HFFc6 (cell line): Measurements from ENCODE around the gene LRP1B. TPM values are rescaled to one million over a fixed set of nuclear protein-coding genes. Genes with fewer than 3 reads are reported as not detected.

Experiments used
- DNase-seq: peaks from one replicate; pipeline ENCODE4 v3.0.0-alpha.2; 2018
- H3K27ac Mint-ChIP-seq: 2 replicates; pipeline ENCODE4 v1.8.0; 2020; ENCODE audit warnings: mild to moderate bottlenecking, mixed read lengths
- H3K27me3 Mint-ChIP-seq: 2 replicates; pipeline ENCODE4 v1.8.0; 2021; ENCODE audit warnings: mild to moderate bottlenecking, moderate library complexity, mixed read lengths; ENCODE audit not compliant: insufficient read depth
- H3K36me3 Mint-ChIP-seq: 2 replicates; pipeline ENCODE4 v1.8.0; 2021; ENCODE audit warnings: low read depth, mixed read lengths
- H3K4me1 Mint-ChIP-seq: 2 replicates; pipeline ENCODE4 v1.8.0; 2020; ENCODE audit warnings: low read depth, mixed read lengths
- H3K4me3 Mint-ChIP-seq: 2 replicates; pipeline ENCODE4 v1.8.0; 2020; ENCODE audit warnings: mild to moderate bottlenecking, moderate library complexity, mixed read lengths
- H3K9me3 Mint-ChIP-seq: 2 replicates; pipeline ENCODE4 v1.8.0; 2020; ENCODE audit warnings: mild to moderate bottlenecking, mixed read lengths
- CTCF ChIP-seq: fragments of 200-600 bp; sonication (generic); IDR thresholded peaks from 2 replicates; pipeline ENCODE4 v1.5.0; 2021; ENCODE audit warnings: antibody characterized with exemption, mild to moderate bottlenecking
- total RNA-seq, 6 experiments: library from RNA; stranded (reverse); fragmentation: NEBNext Ultra II Directional; extraction: Animal tissue kit (Norgen Biotek cat#: 25700); gene quantifications; 2 replicates in 1 of 6; 3 replicates in 5 of 6; pipeline ENCODE4 v1.2.3, GENCODE V29; 2021

Gene LRP1B
- total RNA-seq, 6 experiments from 2014 or later: not detected

- DNase-seq: no peak
- Mint-ChIP-seq H3K27ac (no peak overlapping the region), H3K4me3 (no peak overlapping the region), H3K9me3 (peaks cover 8% of the 10 kb centered on the region; the same call in 1 of the 2 replicates), H3K4me1 (no peaks in the 10 kb centered on the region), H3K36me3 (no peaks in the 10 kb centered on the region), H3K27me3 (no peaks in the 10 kb centered on the region; the same call in 1 of the 2 replicates)
- TF ChIP-seq CTCF: peak; percentile 15; the same call in 1 of the 2 replicates
Observed at GRCh38 chr2:142112757-142113221, 18.0 kb downstream of the LRP1B start.

GRCh38 chr2:142104134-142104758 is 26.6 kb downstream of the LRP1B start:
- Mint-ChIP-seq H3K4me1 (no peaks in the 10 kb centered on the region), H3K36me3 (no peaks in the 10 kb centered on the region), H3K27me3 (no peaks in the 10 kb centered on the region), H3K4me3 (no peak overlapping the region), H3K9me3 (peaks cover 15% of the 10 kb centered on the region), H3K27ac (no peak overlapping the region)
- no peak for DNase-seq
- no peak for TF ChIP-seq CTCF

- Mint-ChIP-seq H3K4me1 (no peaks in the 10 kb centered on the region), H3K36me3 (no peaks in the 10 kb centered on the region), H3K4me3 (no peak overlapping the region), H3K27ac (no peak overlapping the region), H3K9me3 (peaks cover 19% of the 10 kb centered on the region), H3K27me3 (no peaks in the 10 kb centered on the region)
- TF ChIP-seq CTCF: no peak
- no peak for DNase-seq
Observed at GRCh38 chr2:142100970-142101369, 29.8 kb downstream of the LRP1B start.

GRCh38 chr2:142100139-142100873 is 30.5 kb downstream of the LRP1B start:
- peaks cover 19% of the 10 kb centered on the region for H3K9me3 Mint-ChIP-seq
- no peak overlapping the region for H3K4me3 Mint-ChIP-seq
- DNase-seq: no peak
- TF ChIP-seq CTCF: no peak
- no peak overlapping the region for H3K27ac Mint-ChIP-seq
- no peaks in the 10 kb centered on the region for H3K27me3 Mint-ChIP-seq
- no peaks in the 10 kb centered on the region for H3K36me3 Mint-ChIP-seq
- H3K4me1 Mint-ChIP-seq: no peaks in the 10 kb centered on the region

- Mint-ChIP-seq H3K4me1 (no peaks in the 10 kb centered on the region), H3K36me3 (no peaks in the 10 kb centered on the region), H3K27ac (no peak overlapping the region), H3K27me3 (no peaks in the 10 kb centered on the region), H3K9me3 (peaks cover 16% of the 10 kb centered on the region), H3K4me3 (no peak overlapping the region)
- TF ChIP-seq CTCF: no peak
- DNase-seq: no peak
Observed at GRCh38 chr2:142097711-142098110, 33.1 kb downstream of the LRP1B start.
